K562 (cell line): ENCODE results near the gene SOX14. TPM values are rescaled to one million over a fixed set of nuclear protein-coding genes. Genes with fewer than 3 reads are reported as not detected.

Experiments
- ATAC-seq: fragments of 200-7000 bp; cut with Tn5 transposase; 3 replicates; pipeline ENCODE4 v1.9.1; 2020; ENCODE audit warnings: moderate library complexity
- BruUV-seq: library from RNA; stranded (reverse); fragments of 400-500 nt; replicated peaks from 2 replicates; lab custom pipeline; 2021; lab: Mats Ljungman, UMichigan
- CTCF ChIA-PET: fragments of 300-600 bp; formaldehyde crosslinking; extraction: SDS; loops from one replicate; lab custom pipeline; 2021; ENCODE audit warnings: low intra/inter-chr PET ratio; lab: Yijun Ruan, JAX
- POLR2A ChIA-PET: fragments of 300-600, 350-650 bp; sonication (Branson Sonifier 250); formaldehyde crosslinking; extraction: SDS; loops from one replicate; lab custom pipeline; 2021; ENCODE audit warnings: antibody characterized with exemption, inconsistent platforms; lab: Yijun Ruan, JAX
- DNase-seq, 4 experiments: peaks; one replicate each; pipeline versions ENCODE4 v3.0.0 to v3.0.0-alpha.2; 2011 to 2018; ENCODE audit warnings: low spot score in 3 of 4, mixed read lengths in 3 of 4; ENCODE audit errors: extremely low read depth in 1 of 4
- FAIRE-seq: peaks from 2 replicates; lab custom pipeline; 2011; peaks lifted over from hg19 to GRCh38; lab: Jason Lieb, UNC
- H2AFZ ChIP-seq: 2 replicates; pipeline ENCODE4 v1.6.0; 2011; ENCODE audit warnings: low read depth, low read length, control low read depth, inconsistent platforms
- H3K27ac ChIP-seq: fragments of 200-600 bp; 3 replicates; pipeline ENCODE4 v1.8.0; 2011; ENCODE audit warnings: low read depth, mild to moderate bottlenecking, control low read depth, inconsistent platforms, low read length, moderate library complexity, mixed read lengths; ENCODE audit errors: extremely low read depth
- H3K27me3 ChIP-seq, 2 experiments: fragments of 300-600 bp in 1 of 2; 2 replicates in 1 of 2; 3 replicates in 1 of 2; pipeline versions ENCODE4 v1.6.0 to v1.8.0; 2011; ENCODE audit warnings: inconsistent platforms in 2 of 2, low read length in 2 of 2, mild to moderate bottlenecking in 1 of 2, mixed read lengths in 1 of 2, moderate library complexity in 1 of 2; ENCODE audit not compliant: control insufficient read depth in 2 of 2, insufficient read depth in 2 of 2
- H3K36me3 ChIP-seq: fragments of 300-600 bp; 3 replicates; pipeline ENCODE4 v1.8.0; 2011; ENCODE audit warnings: mild to moderate bottlenecking, low read length, inconsistent platforms; ENCODE audit not compliant: control insufficient read depth, insufficient read depth
- H3K4me1 ChIP-seq, 2 experiments: fragments of 200-600 bp in 1 of 2; replicated peaks in 1 of 2; 2 replicates in 1 of 2; 3 replicates in 1 of 2; pipeline versions ENCODE4 v1.5.1 to v1.8.0; 2011; ENCODE audit warnings: inconsistent platforms in 2 of 2, low read length in 2 of 2, mild to moderate bottlenecking in 1 of 2, mixed read lengths in 1 of 2, moderate library complexity in 1 of 2; ENCODE audit not compliant: control insufficient read depth in 2 of 2, insufficient read depth in 2 of 2
- H3K4me2 ChIP-seq: 2 replicates; pipeline ENCODE4 v1.6.1; 2011; ENCODE audit warnings: low read length, control low read depth, inconsistent platforms, mixed read lengths; ENCODE audit not compliant: insufficient read depth
- H3K4me3 ChIP-seq: fragments of 200-600 bp; sonication (generic), shearing (Covaris generic); 2 replicates; pipeline ENCODE4 v1.5.1; 2016; ENCODE audit warnings: control low read depth, inconsistent platforms
- H3K79me2 ChIP-seq: fragments of 200-600 bp; 3 replicates; pipeline ENCODE4 v1.8.0; 2011; ENCODE audit warnings: low read length, inconsistent platforms; ENCODE audit not compliant: control insufficient read depth, insufficient read depth
- H3K9ac ChIP-seq, 2 experiments: 2 replicates each; pipeline versions ENCODE4 v1.6.0 to v1.6.1; 2011; ENCODE audit warnings: low read depth in 2 of 2, low read length in 2 of 2, control low read depth in 1 of 2, inconsistent platforms in 1 of 2, mild to moderate bottlenecking in 1 of 2, mixed read lengths in 1 of 2; ENCODE audit not compliant: insufficient read depth in 1 of 2
- H3K9me1 ChIP-seq: one replicate; pipeline ENCODE4 v1.6.0; 2011; ENCODE audit warnings: inconsistent platforms, mild to moderate bottlenecking, low read length, moderate library complexity; ENCODE audit not compliant: control insufficient read depth, insufficient read depth
- H3K9me3 ChIP-seq: replicated peaks from 2 replicates; pipeline ENCODE4 v1.5.1; 2011; ENCODE audit warnings: low read depth, low read length, inconsistent platforms; ENCODE audit not compliant: control insufficient read depth, insufficient read depth
- H4K20me1 ChIP-seq: replicated peaks from 2 replicates; pipeline ENCODE4 v1.6.1; 2011; ENCODE audit warnings: low read length, inconsistent platforms, mixed read lengths; ENCODE audit not compliant: control insufficient read depth, insufficient read depth
- BCL6 ChIP-seq: fragments of 250-450 bp; sonication (Bioruptor Pico); IDR thresholded peaks from 2 replicates; pipeline ENCODE4 v1.4.0; 2020
- ELF2 ChIP-seq: fragments of 250-450 bp; sonication (Bioruptor Pico); IDR thresholded peaks from 2 replicates; pipeline ENCODE4 v1.5.0; 2021; ENCODE audit warnings: mild to moderate bottlenecking
- KLF1 ChIP-seq: fragments of 450-650 bp; IDR thresholded peaks from 2 replicates; pipeline ENCODE4 v1.6.1; 2016; ENCODE audit warnings: missing genetic modification characterization, missing compliant biosample characterization
- PYGO2 ChIP-seq: fragments of 450-650 bp; IDR thresholded peaks from 2 replicates; pipeline ENCODE4 v1.6.1; 2016; ENCODE audit warnings: mild to moderate bottlenecking, missing genetic modification characterization, moderate library complexity, missing compliant biosample characterization
- RBM25 ChIP-seq: fragments of 200-400 bp; formaldehyde crosslinking; IDR thresholded peaks from 2 replicates; pipeline ENCODE4 v1.6.1; 2018; ENCODE audit warnings: low read length, low read depth, moderate library complexity; ENCODE audit not compliant: severe bottlenecking
- SMAD3 ChIP-seq: fragments of 450-650 bp; formaldehyde crosslinking; conservative IDR thresholded peaks from 2 replicates; pipeline ENCODE4 v1.4.0; 2020; ENCODE audit warnings: mild to moderate bottlenecking
- SRSF9 ChIP-seq: fragments of 200-400 bp; formaldehyde crosslinking; IDR thresholded peaks from 2 replicates; pipeline ENCODE4 v1.6.1; 2017; ENCODE audit warnings: low read depth, low read length, borderline replicate concordance
- THRA ChIP-seq: fragments of 450-650 bp; IDR thresholded peaks from 2 replicates; pipeline ENCODE4 v1.6.1; 2017; ENCODE audit warnings: mild to moderate bottlenecking, moderate library complexity
- WGBS: fragments of 100-300 bp; shearing (Covaris generic); methylation state at CpG from one replicate; pipeline ENCODE4 v1.1.6; 2016; ENCODE audit warnings: low coverage, mixed read lengths; ENCODE audit not compliant: insufficient coverage; ENCODE audit errors: missing lambda C conversion rate; 5-methylcytosine and 5-hydroxymethylcytosine counted together
- in situ Hi-C: fragments of 300-500 bp; cut with MboI; formaldehyde crosslinking; loops from 4 replicates; pipeline ENCODE4 v1.15.0; 2018; ENCODE audit warnings: inconsistent platforms, mixed read lengths
- intact Hi-C: fragments of 100-400 bp; cut with micrococcal nuclease; formaldehyde crosslinking; loops from 2 replicates; pipeline ENCODE4 v1.14.2; 2022
- polyA plus RNA-seq, 8 experiments: library from polyadenylated mRNA; depleted of rRNA in 4 of 8; stranded (reverse) in 5 of 8; unstranded in 3 of 8; fragments of >200 nt; fragmentation: Nextera tagmentation in 2 of 8; fragmentation: Illumina TruSeq in 1 of 8; extraction: Ambion mirVana in 2 of 8; extraction: Trizol in 1 of 8; gene quantifications; 2 replicates each; pipeline versions ENCODE4 v1.2.1 to v1.2.3, GENCODE V29; 2011 to 2014; ENCODE audit warnings: inconsistent platforms in 1 of 8, missing spikeins in 1 of 8
- total RNA-seq, 7 experiments: library from RNA; depleted of rRNA in 6 of 7; stranded (reverse); fragments of >200 nt in 6 of 7; fragmentation: Illumina TruSeq in 2 of 7; extraction: Trizol in 2 of 7; gene quantifications; 2 replicates each; pipeline versions ENCODE4 v1.2.1 to v1.2.3, GENCODE V29; 2011 to 2021; ENCODE audit warnings: low replicate concordance in 1 of 7
- TF ChIP-seq, protein P1 (sequence below): fragments of 250-450 bp; sonication (Bioruptor Pico); IDR thresholded peaks from 2 replicates; pipeline ENCODE4 v1.5.0; 2022; ENCODE audit warnings: mild to moderate bottlenecking

The SOX14 gene
- total and polyA plus RNA-seq, 9 of the 15 experiments (the other 6 are each of a cell fraction or from before 2014, with no cell fraction given) = not detected

DNA sequence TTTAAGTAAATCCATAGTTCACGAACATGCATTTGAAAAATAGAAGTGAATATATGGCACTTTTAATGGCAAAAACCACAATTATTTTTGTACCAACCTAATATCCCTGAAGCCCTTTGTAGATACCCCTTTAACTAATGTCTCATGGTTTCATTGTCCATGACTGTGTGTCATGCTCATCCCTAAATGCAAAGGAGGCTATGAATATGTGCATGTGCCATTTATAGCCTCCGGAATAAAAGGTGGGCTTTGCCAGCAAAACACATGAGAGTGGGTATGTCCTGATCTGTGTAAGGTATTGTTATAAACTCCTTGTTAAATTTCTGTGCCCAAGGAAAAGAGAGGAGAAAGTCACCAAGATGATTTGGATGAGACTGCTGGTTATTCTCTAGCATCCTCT, 20.5 kb upstream of the SOX14 start:
- Histone ChIP-seq H3K9ac (no peak overlapping the region), H3K4me3 (no peak overlapping the region), H3K4me2 (no peak overlapping the region), H3K79me2 (no peaks in the 10 kb centered on the region), H3K27ac (no peak overlapping the region), H3K36me3 (no peaks in the 10 kb centered on the region), H3K4me1 (no peaks in the 10 kb centered on the region), H3K27me3 (no peaks in the 10 kb centered on the region), H4K20me1 (no peaks in the 10 kb centered on the region), H3K9me1 (no peaks in the 10 kb centered on the region), H2AFZ (no peak overlapping the region), H3K9me3 (no peaks in the 10 kb centered on the region)
- FAIRE-seq = no peak
- in situ Hi-C loops = no loop called here
- BruUV-seq = no TSS peak
- intact Hi-C loops = no loop called here
- ChIA-PET CTCF (no interaction called here), POLR2A (no interaction called here)
- WGBS = 0% methylated on average over 2 of the region's 2 CpGs
- no peak for DNase-seq
- no peak for ATAC-seq
- TF ChIP-seq SMAD3 (CRISPR knock-in tag) (no peak), THRA (no peak), KLF1 (tag) (no peak), SRSF9 (no peak), RBM25 (no peak), ELF2 (CRISPR knock-in tag) (no peak), BCL6 (no peak), PYGO2 (tag) (no peak)
- TF ChIP-seq, protein P1, sequence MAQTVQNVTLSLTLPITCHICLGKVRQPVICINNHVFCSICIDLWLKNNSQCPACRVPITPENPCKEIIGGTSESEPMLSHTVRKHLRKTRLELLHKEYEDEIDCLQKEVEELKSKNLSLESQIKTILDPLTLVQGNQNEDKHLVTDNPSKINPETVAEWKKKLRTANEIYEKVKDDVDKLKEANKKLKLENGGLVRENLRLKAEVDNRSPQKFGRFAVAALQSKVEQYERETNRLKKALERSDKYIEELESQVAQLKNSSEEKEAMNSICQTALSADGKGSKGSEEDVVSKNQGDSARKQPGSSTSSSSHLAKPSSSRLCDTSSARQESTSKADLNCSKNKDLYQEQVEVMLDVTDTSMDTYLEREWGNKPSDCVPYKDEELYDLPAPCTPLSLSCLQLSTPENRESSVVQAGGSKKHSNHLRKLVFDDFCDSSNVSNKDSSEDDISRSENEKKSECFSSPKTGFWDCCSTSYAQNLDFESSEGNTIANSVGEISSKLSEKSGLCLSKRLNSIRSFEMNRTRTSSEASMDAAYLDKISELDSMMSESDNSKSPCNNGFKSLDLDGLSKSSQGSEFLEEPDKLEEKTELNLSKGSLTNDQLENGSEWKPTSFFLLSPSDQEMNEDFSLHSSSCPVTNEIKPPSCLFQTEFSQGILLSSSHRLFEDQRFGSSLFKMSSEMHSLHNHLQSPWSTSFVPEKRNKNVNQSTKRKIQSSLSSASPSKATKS (CRISPR knock-in tag) = no peak
